HL-60 (cell line): Measurements from ENCODE around the gene MYO1E.
"Not testable (repeated sequence)": the region's sequence is repeated elsewhere in the genome, so short reads cannot be mapped to it uniquely, and the experiment has no call there.

Source experiments
- DNase-seq, 2 experiments: peaks; one replicate each; pipeline ENCODE4 v3.0.0-alpha.2; 2010 to 2020; ENCODE audit warnings: low read depth in 1 of 2, low spot score in 1 of 2
- H3K27ac ChIP-seq: fragments of 250-450 bp; sonication (Bioruptor Pico); replicated peaks from 2 replicates; pipeline ENCODE4 v1.5.1; 2020; ENCODE audit warnings: mild to moderate bottlenecking, moderate library complexity
- H3K27me3 ChIP-seq: fragments of 250-450 bp; sonication (Bioruptor Pico); 2 replicates; pipeline ENCODE4 v1.5.1; 2021; ENCODE audit warnings: mild to moderate bottlenecking, moderate library complexity; ENCODE audit not compliant: insufficient read depth, poor library complexity, severe bottlenecking
- H3K4me3 ChIP-seq: replicated peaks from 2 replicates; pipeline ENCODE4 v1.5.1; 2011; ENCODE audit warnings: mild to moderate bottlenecking, control low read depth, low read length; ENCODE audit not compliant: insufficient read depth
- CTCF ChIP-seq: IDR thresholded peaks from one replicate; pipeline ENCODE4 v1.5.1; 2011; ENCODE audit warnings: low read length, control low read depth, inconsistent platforms; ENCODE audit not compliant: insufficient read depth
- GABPA ChIP-seq: IDR thresholded peaks from 2 replicates; pipeline ENCODE4 v1.6.1; 2012; ENCODE audit warnings: low read depth
- POLR2AphosphoS5 ChIP-seq: IDR thresholded peaks from 2 replicates; pipeline ENCODE4 v1.6.1; 2012; ENCODE audit warnings: low read depth
- REST ChIP-seq: IDR thresholded peaks from 2 replicates; pipeline ENCODE4 v1.6.1; 2012; ENCODE audit warnings: low read depth; ENCODE audit not compliant: insufficient replicate concordance
- SPI1 ChIP-seq: IDR thresholded peaks from 2 replicates; pipeline ENCODE4 v1.6.1; 2012; ENCODE audit warnings: low read depth, mild to moderate bottlenecking, borderline replicate concordance

MYO1E gene

GRCh38 chr15:59147666-59148065, 225.0 kb downstream of the MYO1E start:
- Histone ChIP-seq H3K27me3 (no peaks in the 10 kb centered on the region), H3K4me3 (no peak overlapping the region), H3K27ac (no peak overlapping the region)
- DNase-seq = no peak
- TF ChIP-seq GABPA (no peak), POLR2AphosphoS5 (no peak), REST (no peak), SPI1 (no peak), CTCF (no peak)

- not testable (repeated sequence) for H3K27me3 ChIP-seq, H3K4me3 ChIP-seq, DNase-seq, H3K27ac ChIP-seq
Measured at GRCh38 chr15:59144594-59144993, 228.1 kb downstream of the MYO1E start.

- no peak overlapping the region for H3K4me3 ChIP-seq
- TF ChIP-seq SPI1 (no peak), POLR2AphosphoS5 (no peak), CTCF (no peak), REST (no peak), GABPA (no peak)
- H3K27ac ChIP-seq = no peak overlapping the region
- DNase-seq = no peak
- no peaks in the 10 kb centered on the region for H3K27me3 ChIP-seq
Measured at GRCh38 chr15:59143281-59143680, 229.4 kb downstream of the MYO1E start.

DNA sequence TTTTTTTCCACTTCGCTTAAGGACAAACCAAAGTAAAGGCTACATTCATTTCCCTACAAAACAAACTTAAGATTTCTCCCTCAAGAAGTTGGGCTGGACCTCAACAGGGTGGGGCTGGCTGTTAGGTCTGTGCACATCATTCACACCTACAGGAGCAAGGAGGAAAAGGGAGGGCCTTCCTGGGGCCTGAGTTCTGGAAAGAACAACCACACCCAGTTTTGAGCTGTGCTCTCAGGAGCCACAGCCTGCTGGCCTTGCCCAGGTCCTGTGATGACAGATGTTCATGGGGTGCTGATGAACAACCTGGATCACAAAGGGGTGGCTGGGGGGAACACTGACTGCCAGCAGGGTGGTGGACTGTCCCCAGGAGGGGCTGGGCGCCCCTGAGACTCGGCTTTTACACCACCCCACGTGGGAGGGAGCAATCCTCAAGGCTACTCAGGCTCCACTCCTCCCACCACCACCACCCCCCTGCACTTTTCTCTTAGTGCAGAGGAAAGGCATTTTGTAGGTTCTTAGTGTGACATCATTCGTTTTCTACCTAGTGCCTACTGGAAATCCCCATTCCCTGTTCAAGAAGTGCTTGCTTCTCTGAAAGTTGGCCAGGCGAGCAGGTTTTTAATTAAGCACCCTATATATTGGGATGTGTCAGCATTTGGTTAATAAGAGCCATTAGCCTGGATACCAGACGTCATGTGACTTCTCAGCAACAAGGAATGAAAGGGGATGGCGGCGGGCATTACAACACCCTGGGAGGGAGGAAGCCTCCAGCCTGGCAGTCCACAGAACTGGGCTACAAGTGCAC, 232.0 kb downstream of the MYO1E start:
- Histone ChIP-seq H3K27ac (no peak overlapping the region), H3K4me3 (no peak overlapping the region), H3K27me3 (no peaks in the 10 kb centered on the region)
- no peak for DNase-seq
- TF ChIP-seq POLR2AphosphoS5 = no peak
- TF ChIP-seq GABPA = no peak
- TF ChIP-seq REST = no peak
- TF ChIP-seq CTCF = no peak
- TF ChIP-seq SPI1 = no peak
